GM12878 (cell line): ENCODE results near the gene LY6G6D. TPM values are rescaled to one million over a fixed set of nuclear protein-coding genes. Genes with fewer than 3 reads are reported as not detected.

Experiments used
- ATF7 ChIP-seq: fragments of 450-650 bp; IDR thresholded peaks from 2 replicates; pipeline ENCODE4 v1.6.1; 2016; ENCODE audit warnings: low read depth, mild to moderate bottlenecking
- CBFB ChIP-seq: IDR thresholded peaks from 2 replicates; pipeline ENCODE4 v1.6.1; 2016; ENCODE audit warnings: antibody characterized with exemption, low read depth
- CBX3 ChIP-seq: fragments of 200-600 bp; sonication (generic); IDR thresholded peaks from 2 replicates; pipeline ENCODE4 v1.6.1; 2016; ENCODE audit warnings: low read depth, borderline replicate concordance
- CBX5 ChIP-seq: sonication (generic); IDR thresholded peaks from 2 replicates; pipeline ENCODE4 v1.6.1; 2016; ENCODE audit warnings: low read depth, moderate library complexity, mild to moderate bottlenecking, inconsistent platforms
- CREB1 ChIP-seq: IDR thresholded peaks from 2 replicates; pipeline ENCODE4 v1.6.1; 2012; ENCODE audit warnings: low read depth, mild to moderate bottlenecking, inconsistent platforms
- DPF2 ChIP-seq: fragments of 450-650 bp; IDR thresholded peaks from 2 replicates; pipeline ENCODE4 v1.6.1; 2017; ENCODE audit warnings: mild to moderate bottlenecking
- FOS ChIP-seq: IDR thresholded peaks from 3 replicates; pipeline ENCODE4 v1.6.1; 2011; ENCODE audit warnings: borderline replicate concordance; ENCODE audit not compliant: insufficient read length; ENCODE audit errors: extremely low read depth
- JUNB ChIP-seq: IDR thresholded peaks from 2 replicates; pipeline ENCODE4 v1.6.1; 2016; ENCODE audit warnings: antibody characterized with exemption, mild to moderate bottlenecking
- MLLT1 ChIP-seq: fragments of 450-650 bp; IDR thresholded peaks from 2 replicates; pipeline ENCODE4 v1.6.1; 2016; ENCODE audit warnings: mild to moderate bottlenecking
- MTA2 ChIP-seq: fragments of 450-650 bp; IDR thresholded peaks from 2 replicates; pipeline ENCODE4 v1.6.1; 2016; ENCODE audit warnings: low read depth, mild to moderate bottlenecking, moderate library complexity
- POLR2AphosphoS5 ChIP-seq: IDR thresholded peaks from 2 replicates; pipeline ENCODE4 v1.6.1; 2011; ENCODE audit warnings: mild to moderate bottlenecking, low read length, inconsistent platforms
- RCOR1 ChIP-seq: conservative IDR thresholded peaks from 2 replicates; pipeline ENCODE4 v1.6.1; 2012; ENCODE audit warnings: low read depth, low read length, improper control_type of control experiment
- SUZ12 ChIP-seq: fragments of 200-600 bp; sonication (generic); IDR thresholded peaks from one replicate; pipeline ENCODE4 v1.6.1; 2018; ENCODE audit warnings: antibody characterized with exemption, mild to moderate bottlenecking; ENCODE audit not compliant: unreplicated experiment
- USF1 ChIP-seq: IDR thresholded peaks from 2 replicates; pipeline ENCODE4 v1.6.1; 2011; ENCODE audit warnings: borderline replicate concordance, low read depth, mild to moderate bottlenecking, moderate library complexity, mixed read lengths, low read length; ENCODE audit not compliant: insufficient read depth; ENCODE audit errors: extremely low read length
- ZNF217 ChIP-seq: fragments of 450-650 bp; IDR thresholded peaks from 2 replicates; pipeline ENCODE4 v1.6.1; 2017; ENCODE audit warnings: antibody characterized with exemption, mild to moderate bottlenecking
- ZNF24 ChIP-seq: fragments of 450-650 bp; IDR thresholded peaks from 2 replicates; pipeline ENCODE4 v1.6.1; 2017; ENCODE audit warnings: antibody characterized with exemption, mild to moderate bottlenecking
- polyA plus RNA-seq, 11 experiments: library from polyadenylated mRNA; depleted of rRNA in 4 of 11; unstranded in 6 of 11; stranded (reverse) in 5 of 11; fragments of >200 nt; fragmentation: Nextera tagmentation in 4 of 11; fragmentation: Illumina TruSeq in 1 of 11; extraction: Ambion mirVana in 4 of 11; extraction: Trizol in 1 of 11; gene quantifications; 1 replicate in 1 of 11; 2 replicates in 10 of 11; pipeline versions ENCODE4 v1.2.1 to v1.2.3, GENCODE V29; 2011 to 2016; ENCODE audit warnings: inconsistent platforms in 2 of 11, missing spikeins in 2 of 11, low read depth in 1 of 11
- total RNA-seq, 4 experiments: library from RNA; depleted of rRNA in 3 of 4; stranded (reverse); fragments of >200 nt in 3 of 4; fragmentation: Illumina TruSeq in 1 of 4; extraction: Trizol in 1 of 4; gene quantifications; 2 replicates each; pipeline versions ENCODE4 v1.2.1 to v1.2.3, GENCODE V29; 2013 to 2021
- TF ChIP-seq, protein P1 (sequence below): fragments of 450-650 bp; formaldehyde crosslinking; IDR thresholded peaks from 2 replicates; pipeline ENCODE4 v1.4.0; 2020; ENCODE audit warnings: mild to moderate bottlenecking, moderate library complexity
- TF ChIP-seq, protein P2 (sequence below): fragments of 450-650 bp; IDR thresholded peaks from 2 replicates; pipeline ENCODE4 v1.6.1; 2017; ENCODE audit warnings: mild to moderate bottlenecking, moderate library complexity
- TF ChIP-seq, protein P3 (sequence below): fragments of 450-650 bp; conservative IDR thresholded peaks from 2 replicates; pipeline ENCODE4 v1.6.1; 2017; ENCODE audit warnings: mild to moderate bottlenecking, moderate library complexity

The LY6G6D gene
- total and polyA plus RNA-seq, 10 of the 15 experiments (the other 5 are each of a cell fraction or from before 2014, with no cell fraction given), result not detected

GRCh38 chr6:31734247-31734820 is 19.2 kb downstream of the LY6G6D start (continued):
- TF ChIP-seq, protein P1, sequence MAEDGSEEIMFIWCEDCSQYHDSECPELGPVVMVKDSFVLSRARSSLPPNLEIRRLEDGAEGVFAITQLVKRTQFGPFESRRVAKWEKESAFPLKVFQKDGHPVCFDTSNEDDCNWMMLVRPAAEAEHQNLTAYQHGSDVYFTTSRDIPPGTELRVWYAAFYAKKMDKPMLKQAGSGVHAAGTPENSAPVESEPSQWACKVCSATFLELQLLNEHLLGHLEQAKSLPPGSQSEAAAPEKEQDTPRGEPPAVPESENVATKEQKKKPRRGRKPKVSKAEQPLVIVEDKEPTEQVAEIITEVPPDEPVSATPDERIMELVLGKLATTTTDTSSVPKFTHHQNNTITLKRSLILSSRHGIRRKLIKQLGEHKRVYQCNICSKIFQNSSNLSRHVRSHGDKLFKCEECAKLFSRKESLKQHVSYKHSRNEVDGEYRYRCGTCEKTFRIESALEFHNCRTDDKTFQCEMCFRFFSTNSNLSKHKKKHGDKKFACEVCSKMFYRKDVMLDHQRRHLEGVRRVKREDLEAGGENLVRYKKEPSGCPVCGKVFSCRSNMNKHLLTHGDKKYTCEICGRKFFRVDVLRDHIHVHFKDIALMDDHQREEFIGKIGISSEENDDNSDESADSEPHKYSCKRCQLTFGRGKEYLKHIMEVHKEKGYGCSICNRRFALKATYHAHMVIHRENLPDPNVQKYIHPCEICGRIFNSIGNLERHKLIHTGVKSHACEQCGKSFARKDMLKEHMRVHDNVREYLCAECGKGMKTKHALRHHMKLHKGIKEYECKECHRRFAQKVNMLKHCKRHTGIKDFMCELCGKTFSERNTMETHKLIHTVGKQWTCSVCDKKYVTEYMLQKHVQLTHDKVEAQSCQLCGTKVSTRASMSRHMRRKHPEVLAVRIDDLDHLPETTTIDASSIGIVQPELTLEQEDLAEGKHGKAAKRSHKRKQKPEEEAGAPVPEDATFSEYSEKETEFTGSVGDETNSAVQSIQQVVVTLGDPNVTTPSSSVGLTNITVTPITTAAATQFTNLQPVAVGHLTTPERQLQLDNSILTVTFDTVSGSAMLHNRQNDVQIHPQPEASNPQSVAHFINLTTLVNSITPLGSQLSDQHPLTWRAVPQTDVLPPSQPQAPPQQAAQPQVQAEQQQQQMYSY (CRISPR knock-in tag), result no peak
- TF ChIP-seq ATF7 (peak; percentile 95; the same call in 1 of the 2 replicates), USF1 (no peak), CREB1 (no peak), JUNB (0 out of 2 replicates have a peak, but pooled peaks have one; percentile 82), POLR2AphosphoS5 (no peak; the same call in 1 of the 2 replicates), ZNF217 (no peak), MLLT1 (no peak), SUZ12 (no peak), RCOR1 (no peak), CBX3 (no peak), MTA2 (peak; percentile 57; the same call in 1 of the 2 replicates), ZNF24 (no peak), CBFB (no peak), FOS (no peak), CBX5 (no peak), DPF2 (no peak; the same call in 1 of the 2 replicates)
- TF ChIP-seq, protein P2, sequence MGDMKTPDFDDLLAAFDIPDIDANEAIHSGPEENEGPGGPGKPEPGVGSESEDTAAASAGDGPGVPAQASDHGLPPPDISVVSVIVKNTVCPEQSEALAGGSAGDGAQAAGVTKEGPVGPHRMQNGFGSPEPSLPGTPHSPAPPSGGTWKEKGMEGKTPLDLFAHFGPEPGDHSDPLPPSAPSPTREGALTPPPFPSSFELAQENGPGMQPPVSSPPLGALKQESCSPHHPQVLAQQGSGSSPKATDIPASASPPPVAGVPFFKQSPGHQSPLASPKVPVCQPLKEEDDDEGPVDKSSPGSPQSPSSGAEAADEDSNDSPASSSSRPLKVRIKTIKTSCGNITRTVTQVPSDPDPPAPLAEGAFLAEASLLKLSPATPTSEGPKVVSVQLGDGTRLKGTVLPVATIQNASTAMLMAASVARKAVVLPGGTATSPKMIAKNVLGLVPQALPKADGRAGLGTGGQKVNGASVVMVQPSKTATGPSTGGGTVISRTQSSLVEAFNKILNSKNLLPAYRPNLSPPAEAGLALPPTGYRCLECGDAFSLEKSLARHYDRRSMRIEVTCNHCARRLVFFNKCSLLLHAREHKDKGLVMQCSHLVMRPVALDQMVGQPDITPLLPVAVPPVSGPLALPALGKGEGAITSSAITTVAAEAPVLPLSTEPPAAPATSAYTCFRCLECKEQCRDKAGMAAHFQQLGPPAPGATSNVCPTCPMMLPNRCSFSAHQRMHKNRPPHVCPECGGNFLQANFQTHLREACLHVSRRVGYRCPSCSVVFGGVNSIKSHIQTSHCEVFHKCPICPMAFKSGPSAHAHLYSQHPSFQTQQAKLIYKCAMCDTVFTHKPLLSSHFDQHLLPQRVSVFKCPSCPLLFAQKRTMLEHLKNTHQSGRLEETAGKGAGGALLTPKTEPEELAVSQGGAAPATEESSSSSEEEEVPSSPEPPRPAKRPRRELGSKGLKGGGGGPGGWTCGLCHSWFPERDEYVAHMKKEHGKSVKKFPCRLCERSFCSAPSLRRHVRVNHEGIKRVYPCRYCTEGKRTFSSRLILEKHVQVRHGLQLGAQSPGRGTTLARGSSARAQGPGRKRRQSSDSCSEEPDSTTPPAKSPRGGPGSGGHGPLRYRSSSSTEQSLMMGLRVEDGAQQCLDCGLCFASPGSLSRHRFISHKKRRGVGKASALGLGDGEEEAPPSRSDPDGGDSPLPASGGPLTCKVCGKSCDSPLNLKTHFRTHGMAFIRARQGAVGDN, result no peak
- TF ChIP-seq, protein P3, sequence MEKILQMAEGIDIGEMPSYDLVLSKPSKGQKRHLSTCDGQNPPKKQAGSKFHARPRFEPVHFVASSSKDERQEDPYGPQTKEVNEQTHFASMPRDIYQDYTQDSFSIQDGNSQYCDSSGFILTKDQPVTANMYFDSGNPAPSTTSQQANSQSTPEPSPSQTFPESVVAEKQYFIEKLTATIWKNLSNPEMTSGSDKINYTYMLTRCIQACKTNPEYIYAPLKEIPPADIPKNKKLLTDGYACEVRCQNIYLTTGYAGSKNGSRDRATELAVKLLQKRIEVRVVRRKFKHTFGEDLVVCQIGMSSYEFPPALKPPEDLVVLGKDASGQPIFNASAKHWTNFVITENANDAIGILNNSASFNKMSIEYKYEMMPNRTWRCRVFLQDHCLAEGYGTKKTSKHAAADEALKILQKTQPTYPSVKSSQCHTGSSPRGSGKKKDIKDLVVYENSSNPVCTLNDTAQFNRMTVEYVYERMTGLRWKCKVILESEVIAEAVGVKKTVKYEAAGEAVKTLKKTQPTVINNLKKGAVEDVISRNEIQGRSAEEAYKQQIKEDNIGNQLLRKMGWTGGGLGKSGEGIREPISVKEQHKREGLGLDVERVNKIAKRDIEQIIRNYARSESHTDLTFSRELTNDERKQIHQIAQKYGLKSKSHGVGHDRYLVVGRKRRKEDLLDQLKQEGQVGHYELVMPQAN, result no peak
